ENCODE results near the gene APOBEC3H.

The APOBEC3H gene

GRCh38 chr22:39153220-39153717, 56.2 kb downstream of the APOBEC3H start:
- peak overlapping the region; percentile 63 for H3K4me3 ChIP-seq (ENCODE audit: low read depth, low read length)
- DNase-seq (ENCODE audit: low read depth, low spot score) = no peak
- CTCF ChIA-PET = interaction anchor here (0.9 to 4.0 kb wide), 3 partner anchors 14 to 163 kb away, joined by 3 to 27 read pairs (median 8); no protein-coding TSS in a partner anchor
- POLR2A ChIA-PET = interaction anchor here (1.4 kb wide), 1 partner anchor 367 kb away, joined by 3 read pairs; the partner anchor contains the start of gene ATF4
- TF ChIP-seq CTCF (IDR thresholded peaks at IDR 0.05; ENCODE audit: insufficient read depth, low read length, missing control alignments) = no peak
